ENCODE data around the gene CPA5.
"Not testable (repeated sequence)": the region's sequence is repeated elsewhere in the genome, so short reads cannot be mapped to it uniquely, and the experiment has no call there.

CPA5 gene, protein sequence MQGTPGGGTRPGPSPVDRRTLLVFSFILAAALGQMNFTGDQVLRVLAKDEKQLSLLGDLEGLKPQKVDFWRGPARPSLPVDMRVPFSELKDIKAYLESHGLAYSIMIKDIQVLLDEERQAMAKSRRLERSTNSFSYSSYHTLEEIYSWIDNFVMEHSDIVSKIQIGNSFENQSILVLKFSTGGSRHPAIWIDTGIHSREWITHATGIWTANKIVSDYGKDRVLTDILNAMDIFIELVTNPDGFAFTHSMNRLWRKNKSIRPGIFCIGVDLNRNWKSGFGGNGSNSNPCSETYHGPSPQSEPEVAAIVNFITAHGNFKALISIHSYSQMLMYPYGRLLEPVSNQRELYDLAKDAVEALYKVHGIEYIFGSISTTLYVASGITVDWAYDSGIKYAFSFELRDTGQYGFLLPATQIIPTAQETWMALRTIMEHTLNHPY

DNA sequence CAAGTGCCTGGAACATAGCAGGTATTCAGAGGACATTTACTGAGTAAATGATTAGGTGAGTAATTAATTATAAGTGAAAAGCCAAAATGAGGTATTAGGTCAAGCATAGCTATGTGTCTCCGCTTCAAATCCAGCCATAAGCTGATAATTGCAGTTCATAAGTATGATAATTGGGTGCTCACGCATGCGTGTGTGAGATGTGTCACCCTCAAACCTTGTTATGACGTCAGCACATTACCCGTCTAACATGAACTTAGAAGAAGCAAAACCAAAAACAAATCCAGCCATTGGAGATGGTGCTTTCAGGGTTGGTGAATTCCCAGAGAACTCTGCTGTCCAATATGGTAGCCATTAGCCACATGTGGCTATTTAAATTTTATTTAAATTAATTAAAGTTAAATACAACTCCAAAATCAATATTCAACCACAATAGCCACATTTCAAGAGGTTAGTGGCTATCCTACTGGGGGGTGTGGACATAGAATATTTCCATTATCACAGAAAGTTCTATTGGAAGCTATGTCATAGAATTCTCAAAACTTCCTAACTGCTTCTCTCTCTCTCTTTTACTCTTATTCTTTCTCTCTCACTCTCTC is at the start of gene CPA5:
Gene CPA5 (plus strand): TSS at position 546 of the 596 bp plus-strand sequence. CDS start 1,670 bp downstream, outside the sequence.
- DNase-seq = no peak

DNA sequence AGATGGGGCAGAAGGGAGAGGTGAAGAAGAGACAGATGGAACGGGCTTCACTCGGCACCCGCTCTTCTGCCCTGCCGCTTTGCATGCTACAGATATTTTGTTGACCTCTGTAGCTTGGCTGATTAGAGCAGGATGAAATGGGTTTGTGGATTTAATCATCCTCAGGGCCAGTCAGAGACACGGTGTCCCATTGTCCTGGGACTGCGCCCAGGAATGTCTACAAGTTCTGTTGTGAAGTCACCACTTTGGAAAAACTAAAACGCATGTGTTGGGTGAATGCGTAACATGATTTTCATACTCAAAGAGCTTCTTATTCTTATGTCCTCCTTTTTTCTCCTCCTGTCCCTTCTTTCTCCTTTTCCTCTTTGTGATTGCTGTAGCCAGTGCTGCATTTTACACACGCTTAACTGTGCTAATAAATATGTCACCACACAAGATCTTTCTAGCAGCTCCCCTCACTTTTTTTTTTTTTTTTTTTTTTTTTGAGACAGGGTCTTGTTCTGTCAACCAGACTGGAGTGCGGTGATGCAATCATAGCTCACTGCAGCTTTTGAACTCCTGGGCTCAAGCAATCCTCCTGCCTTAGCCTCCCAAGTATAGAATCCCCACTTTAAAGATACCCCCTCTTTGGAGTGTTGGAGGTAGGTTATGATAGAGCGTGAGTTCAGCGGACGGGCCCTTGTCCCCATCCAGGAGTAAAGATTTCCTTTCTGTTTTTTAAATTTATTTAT is 48.2 kb upstream of the CPA5 start:
- no peak for DNase-seq

DNA sequence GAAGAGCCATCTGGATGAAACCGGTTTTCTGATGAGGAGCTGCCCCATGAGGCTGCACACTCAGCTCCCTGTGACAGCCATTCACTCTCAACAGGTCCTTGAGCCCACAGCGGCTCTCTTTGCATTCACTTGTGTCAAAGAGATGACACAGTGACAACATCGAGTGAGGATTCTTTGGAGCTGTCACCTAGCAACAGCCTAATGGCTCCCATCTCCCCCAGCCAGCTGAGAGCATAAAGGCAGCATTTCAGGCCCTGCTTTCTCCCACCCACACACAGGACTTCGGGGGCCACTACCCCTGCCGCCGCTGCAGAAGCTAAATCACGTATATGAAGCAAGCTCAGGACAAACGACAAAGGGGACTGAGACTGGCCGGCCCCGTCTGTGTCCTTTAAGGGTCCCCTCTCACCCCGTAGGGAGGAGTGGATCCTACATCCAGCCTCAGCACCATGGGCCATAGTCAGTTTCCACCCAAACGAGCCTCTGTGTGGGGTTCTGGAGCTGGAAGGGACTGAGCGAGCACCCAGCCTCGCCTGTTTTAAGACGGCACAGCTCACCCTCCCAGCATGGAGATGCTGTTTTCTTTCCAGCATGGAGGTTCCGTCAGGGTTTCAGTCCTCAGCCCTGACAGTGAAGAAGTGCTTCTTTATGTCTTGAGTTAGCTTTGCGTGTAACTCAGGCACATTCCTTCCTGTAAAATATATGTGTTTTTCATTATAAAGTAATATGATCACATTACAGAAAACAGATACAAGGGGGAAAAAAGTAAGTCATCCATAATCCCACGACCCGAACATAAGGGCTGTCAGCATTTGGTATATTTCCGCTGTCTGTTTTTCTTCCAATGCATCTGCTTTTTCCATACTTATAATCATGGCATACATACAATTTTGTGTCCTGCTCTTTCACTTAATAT is 46.7 kb upstream of the CPA5 start:
- DNase-seq = no peak

DNA sequence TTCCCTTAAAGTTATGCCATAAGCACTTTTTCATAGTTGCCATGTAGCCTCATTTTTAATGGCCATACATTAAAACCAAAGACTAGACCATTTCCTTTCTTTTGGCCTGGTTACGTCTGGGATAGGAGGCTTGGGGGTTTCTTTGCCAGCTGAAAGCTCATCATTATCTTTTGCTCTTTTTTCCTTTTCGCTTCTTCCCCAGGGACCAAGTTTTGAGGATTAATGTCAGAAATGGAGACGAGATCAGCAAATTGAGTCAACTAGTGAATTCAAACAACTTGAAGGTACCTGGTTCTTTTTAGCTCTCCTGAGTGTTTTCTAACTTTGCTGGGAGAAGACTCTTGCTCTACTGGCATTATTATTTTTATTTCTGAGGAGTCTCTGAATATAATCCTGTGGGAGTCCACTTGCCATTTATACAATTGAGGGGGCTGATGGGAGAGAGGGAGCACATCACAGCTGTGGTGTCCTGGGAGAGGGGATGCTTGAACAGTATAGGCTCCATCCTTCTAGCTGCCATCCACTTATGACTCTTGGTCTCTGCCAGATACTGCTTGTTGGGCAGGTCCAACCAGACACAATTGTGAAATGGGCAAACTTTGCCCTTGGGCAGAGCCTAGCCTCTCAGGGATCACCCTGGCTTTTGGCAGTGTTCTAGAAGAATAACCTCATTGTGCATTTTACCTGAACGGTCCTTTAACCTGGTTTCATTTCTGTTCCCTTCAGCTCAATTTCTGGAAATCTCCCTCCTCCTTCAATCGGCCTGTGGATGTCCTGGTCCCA is 45.9 kb upstream of the CPA5 start:
- no peak for DNase-seq

DNA sequence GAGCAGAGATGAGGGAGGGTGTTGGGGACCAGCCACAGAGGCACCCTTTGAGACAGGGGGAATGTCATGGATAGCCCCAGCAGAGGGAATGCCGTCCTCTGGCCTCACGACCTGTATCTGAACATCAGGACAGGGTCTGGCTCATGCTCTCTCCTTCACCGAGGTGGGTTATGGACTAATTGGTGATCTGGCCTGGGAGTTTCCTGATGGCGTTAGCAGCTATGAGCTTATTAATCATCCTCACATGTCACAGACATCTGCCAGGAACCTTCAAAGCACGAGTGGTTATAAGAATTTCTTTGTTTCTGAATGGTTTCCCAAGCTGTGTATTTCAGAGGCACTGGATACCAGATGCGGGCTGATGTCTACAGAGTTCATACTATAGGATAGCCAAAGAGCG is 44.8 kb upstream of the CPA5 start:
- DNase-seq = no peak

DNA sequence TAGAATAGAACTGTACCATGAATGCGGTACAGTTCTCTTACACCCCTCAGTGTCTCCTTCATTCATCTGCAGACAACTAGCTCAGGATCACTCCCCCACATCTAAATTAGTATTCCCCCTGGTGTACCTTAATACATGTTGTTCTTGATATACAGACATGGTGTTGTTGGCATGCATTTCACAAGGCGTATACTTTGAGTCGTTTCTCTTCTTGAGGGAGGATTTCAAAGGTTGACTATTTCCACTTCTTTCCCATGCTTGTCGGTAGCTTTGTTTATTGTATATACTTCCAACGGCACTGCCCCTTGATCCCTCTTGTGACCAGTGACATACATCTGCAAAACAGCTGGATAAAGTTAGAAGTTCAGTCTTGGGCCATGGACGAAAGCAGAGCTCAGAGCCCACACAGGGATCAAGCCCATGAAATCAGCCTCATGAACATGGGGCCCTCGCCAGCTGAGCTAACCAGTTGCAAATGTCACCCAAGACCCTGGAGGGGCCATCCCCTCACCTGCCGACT is 43.1 kb upstream of the CPA5 start:
- DNase-seq = no peak

DNA sequence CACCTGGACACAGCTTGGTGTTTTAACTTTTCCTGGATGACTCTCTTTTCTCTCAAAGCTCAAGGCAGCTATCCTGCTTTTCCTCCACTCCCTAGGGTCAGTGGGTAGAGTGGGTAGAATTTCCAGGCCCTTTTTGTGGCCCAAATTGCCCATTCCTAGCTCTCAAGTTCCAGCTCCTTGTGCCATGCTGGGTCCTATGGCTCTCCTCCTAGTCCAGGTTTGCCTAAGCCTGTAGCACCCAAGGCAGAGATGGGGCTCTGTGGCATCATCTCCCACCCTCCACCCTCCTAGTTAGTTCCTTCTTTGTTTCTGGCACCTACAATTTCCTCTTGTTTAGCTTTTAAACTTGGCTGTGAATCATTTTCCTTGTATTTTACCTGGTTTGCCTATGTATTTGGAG is 42.0 kb upstream of the CPA5 start:
- DNase-seq = no peak

DNA sequence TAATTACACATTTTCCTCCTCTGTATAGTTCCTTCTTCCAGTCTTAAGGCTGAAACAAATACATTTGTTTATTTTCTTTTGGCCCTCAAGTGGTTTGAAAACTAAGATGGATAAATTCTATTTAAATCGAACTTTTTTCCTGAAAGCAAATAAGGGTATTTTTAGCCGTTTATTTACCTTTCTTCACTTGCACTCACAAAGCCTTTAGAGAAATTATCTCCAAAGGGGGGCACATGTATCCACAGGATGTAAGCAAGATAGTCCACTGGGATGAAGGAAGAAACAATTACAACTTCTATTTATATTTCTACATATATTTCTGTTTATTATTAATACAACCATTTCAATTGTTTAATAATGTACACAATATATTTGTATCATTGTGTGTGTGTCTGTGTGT is 41.5 kb upstream of the CPA5 start:
- no peak for DNase-seq

DNA sequence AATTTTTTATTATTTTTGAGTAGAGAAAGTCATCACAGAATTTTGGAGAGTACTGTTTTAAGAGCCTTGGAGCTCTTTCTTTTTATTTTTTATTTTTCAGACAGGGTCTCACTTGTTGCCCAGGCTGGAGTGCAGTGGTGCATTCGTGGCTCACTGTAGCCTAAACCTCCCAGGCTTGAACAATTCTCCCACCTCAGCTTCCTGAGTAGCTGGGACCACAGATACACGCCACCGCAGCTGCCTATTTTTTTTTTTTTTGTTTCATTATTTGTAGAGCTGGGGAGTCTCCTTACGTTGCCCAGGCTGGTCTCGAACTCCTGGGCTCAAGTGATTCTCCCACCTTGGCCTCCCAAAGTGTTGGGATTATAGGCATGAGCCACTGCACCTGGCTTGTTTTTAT is 41.1 kb upstream of the CPA5 start:
- no peak for DNase-seq

DNA sequence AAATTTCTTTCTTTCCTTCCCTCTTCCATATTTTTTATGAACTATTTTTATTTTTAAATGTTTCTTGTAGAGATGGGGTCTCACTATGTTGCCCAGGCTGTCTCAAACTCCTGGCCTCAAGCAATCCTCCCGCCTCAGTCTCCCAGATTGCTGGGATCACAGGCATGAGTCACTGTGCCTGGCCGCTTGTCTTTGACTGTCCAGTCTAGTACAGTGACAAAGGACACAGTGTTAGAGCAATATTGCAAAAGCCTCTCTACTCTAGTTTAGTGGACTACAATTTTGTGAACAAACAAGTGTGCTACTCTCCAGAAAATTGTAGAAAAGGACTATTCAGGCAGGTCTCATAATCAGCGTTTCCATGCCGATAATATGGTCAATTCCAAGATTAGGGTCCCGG is 40.6 kb upstream of the CPA5 start:
- DNase-seq = no peak

DNA sequence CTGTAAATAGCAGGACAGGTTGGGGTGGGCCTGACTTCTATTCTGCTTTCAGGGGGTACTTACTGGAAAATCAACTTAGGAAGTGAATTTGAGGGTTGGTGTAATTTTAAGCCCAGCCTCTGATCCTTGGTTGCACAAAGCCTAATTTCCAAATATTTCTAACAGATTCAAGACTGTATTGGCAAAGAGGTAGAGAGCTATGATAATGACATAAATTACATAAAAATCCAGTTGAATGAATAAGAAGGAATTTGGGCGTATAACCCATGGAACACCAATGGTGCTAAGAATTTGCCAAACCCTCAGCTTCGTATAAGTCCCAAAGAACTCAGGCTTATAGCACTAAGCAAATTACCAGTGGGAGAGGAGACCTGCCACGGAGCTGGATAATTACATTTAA is 39.7 kb upstream of the CPA5 start:
- no peak for DNase-seq

DNA sequence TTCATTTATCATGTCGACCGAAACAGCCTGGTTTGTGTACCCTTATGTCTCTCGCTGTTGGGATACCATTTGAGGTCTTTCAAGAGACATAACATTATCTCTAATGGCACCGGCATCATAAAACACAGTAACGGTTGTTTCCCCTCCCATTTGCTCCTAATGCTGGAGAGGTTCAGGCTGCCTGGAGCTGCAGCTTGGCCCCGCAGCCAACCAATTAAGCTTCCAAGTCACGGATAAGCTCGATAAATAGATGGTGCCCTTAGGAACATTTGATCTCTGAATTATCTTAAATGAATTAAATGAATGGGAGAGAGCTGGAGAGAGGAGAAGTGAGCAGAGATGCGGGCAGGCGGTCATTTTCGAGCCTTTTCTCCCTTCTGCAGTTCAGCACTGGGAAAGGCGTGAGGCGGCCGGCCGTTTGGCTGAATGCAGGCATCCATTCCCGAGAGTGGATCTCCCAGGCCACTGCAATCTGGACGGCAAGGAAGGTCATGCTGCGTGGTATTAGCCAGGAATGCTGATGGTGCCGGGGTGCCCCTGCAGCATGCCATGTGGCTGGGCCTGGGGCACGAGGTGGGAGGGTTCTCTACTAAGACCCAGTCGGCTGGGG is 39.1 kb upstream of the CPA5 start:
- no peak for DNase-seq

DNA sequence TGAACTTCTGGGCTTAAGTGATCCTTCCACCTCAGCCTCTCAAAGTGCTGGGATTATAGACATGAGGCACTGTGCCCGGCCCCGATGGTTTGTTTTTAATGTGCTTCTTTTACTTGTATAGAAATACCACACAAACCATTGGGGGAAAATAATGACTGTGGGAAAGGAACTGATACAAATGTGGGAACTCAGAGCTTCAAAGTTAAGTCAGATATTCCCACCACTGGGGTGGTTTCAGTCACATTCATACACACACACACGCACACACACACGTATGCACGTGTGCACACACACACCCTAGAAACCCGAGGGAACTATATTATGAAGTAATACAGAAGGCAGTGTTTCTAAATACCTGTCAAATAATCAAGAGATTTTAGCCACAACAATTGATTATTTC is 34.6 kb upstream of the CPA5 start:
- no peak for DNase-seq

DNA sequence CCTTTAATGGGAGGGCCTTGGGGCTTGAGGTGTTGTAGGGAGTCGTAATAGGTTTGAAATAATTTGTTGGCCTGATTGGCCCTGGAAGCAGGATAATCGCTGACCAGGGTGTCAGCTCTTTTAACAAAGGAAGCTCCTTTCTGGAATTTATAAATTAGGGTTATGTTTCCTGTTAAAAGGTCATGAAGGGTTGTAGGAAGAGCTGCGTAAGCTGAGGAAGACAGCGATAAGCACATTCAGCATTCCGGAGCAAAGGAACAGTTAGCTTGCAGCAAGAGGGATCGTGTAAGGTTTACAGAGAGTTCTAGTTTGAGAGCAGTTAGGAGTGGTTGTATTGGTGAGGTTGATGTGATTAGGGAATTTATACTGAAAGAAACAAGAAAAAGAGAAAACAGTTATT is 30.3 kb upstream of the CPA5 start:
- DNase-seq = no peak

DNA sequence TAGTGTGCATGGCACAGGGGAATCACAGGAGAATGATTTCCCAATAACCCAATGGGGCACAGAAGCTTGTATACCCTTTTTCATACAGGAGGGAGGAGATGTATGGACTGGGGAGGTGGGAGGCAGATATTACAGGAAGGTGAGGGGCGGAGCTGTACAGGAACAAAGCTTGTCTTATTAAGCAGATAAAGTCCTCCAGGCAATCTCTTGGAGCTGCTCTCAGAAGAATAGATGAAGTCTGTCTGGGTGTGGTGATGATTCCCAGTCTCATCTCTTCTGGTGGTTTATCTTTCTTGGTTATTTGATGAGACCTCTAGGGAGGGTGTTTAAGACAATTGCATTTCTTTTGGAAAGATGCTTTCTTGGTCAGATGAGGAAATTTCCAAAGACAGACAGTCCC is 25.1 kb upstream of the CPA5 start:
- no peak for DNase-seq

DNA sequence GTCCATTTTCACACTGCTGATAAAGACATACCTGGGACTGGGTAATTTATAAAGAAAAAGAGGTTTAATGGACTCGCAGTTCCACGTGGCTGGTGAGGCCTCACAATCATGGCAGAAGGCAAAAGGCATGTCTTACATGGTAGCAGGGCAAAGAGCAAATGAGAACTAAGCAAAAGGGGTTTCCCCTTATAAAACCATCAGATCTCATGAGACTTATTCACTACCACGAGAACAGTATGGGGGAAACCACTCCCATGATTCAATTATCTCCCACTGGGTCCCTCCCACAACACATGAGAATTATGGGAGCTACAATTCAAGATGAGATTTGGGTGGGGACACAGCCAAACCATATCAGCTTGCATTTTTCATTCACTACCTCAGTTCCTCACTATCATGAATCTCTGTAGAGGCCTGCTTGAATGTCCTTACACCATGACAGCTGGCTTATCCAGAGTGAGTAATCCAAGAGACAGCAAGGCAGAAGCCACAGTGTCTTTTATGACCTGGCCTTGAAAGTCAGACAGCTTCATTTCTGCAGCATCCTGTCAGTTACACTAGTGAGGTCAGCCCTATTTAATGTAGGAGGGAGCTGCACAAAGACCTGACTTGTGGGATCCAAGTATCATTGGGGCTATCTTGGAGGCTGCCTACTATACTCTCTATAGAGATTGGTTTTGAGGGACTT is 22.9 kb upstream of the CPA5 start:
- not testable (repeated sequence) for DNase-seq

DNA sequence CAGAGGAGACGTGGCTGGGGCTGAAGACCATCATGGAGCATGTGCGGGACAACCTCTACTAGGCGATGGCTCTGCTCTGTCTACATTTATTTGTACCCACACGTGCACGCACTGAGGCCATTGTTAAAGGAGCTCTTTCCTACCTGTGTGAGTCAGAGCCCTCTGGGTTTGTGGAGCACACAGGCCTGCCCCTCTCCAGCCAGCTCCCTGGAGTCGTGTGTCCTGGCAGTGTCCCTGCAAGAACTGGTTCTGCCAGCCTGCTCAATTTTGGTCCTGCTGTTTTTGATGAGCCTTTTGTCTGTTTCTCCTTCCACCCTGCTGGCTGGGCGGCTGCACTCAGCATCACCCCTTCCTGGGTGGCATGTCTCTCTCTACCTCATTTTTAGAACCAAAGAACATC is 22.0 kb upstream of the CPA5 start:
- DNase-seq = no peak

DNA sequence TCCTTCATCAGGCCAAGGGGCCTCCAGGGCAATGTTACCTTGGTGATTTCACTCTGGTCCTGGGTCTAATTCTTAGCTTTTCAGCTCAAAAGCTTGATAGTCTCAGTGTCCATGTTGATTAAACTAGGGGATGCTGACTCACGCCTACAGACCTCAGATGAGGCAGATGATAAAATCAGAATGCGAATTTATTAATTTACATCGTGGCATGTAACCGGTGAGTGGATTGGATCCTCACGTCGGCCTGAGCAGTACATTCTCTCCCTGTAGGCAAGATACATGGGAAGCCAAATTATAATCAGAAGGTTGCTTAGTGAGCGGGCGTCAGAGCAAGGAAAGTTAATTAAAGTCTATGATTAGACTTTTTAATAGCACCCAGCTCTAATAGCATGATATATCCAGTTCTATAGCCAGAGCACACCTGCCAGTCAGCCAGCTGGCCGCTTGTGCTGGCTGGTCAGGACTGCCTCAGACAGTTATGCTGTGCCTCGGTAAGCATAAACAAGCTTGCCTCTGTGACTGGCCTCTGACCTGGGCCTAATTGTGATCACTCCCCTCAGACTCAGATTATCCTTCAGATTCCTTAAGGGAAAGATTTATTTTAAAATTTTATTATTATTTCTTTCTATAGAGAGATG is 20.2 kb upstream of the CPA5 start:
- no peak for DNase-seq

DNA sequence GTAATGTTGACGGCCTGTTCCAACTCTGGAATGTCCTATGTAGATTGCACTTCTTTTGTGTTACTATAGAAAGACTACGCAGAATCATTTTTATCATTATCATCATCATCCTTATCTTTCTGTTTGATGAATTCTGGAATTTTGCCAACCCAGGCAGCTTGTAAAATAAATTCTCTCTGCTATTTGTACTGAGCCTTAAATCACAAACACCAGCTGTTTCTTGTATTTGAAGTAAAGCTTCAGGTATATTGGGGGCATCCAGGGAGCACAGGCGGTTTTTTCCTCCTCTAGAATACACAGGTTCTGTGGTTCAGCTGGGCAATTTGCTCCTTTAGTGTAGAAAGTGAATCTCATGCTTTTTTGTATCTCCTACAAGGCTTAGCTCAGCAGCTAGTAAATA is 14.9 kb upstream of the CPA5 start:
- DNase-seq = no peak
